Gastroesophageal sphincter (tissue), 3 donors: Measurements from ENCODE around the gene STX10.

Experiments
- CTCF ChIP-seq, 4 experiments: fragments of 200-600 bp in 2 of 4; fragments of 450-650 bp in 2 of 4; sonication (generic) in 1 of 4; IDR thresholded peaks; one replicate each; pipeline ENCODE4 v1.5.1; 2017 to 2019; ENCODE audit warnings: antibody characterized with exemption in 4 of 4, mild to moderate bottlenecking in 2 of 4, moderate library complexity in 2 of 4
- POLR2A ChIP-seq, 2 donors: fragments of 450-650 bp; IDR thresholded peaks; one replicate each; pipeline ENCODE4 v1.6.1; 2017; ENCODE audit warnings: antibody characterized with exemption in 2 of 2, mild to moderate bottlenecking in 2 of 2, moderate library complexity in 1 of 2
- POLR2AphosphoS5 ChIP-seq: sonication (generic); formaldehyde crosslinking; IDR thresholded peaks from one replicate; pipeline ENCODE4 v1.6.1; 2017; ENCODE audit warnings: antibody characterized with exemption

GRCh38 chr19:13190781-13191540 lies 40.8 kb upstream of the STX10 start:
- TF ChIP-seq POLR2AphosphoS5: no peak
- TF ChIP-seq CTCF (IDR thresholded peaks at IDR 0.05): no peak
- no peak for TF ChIP-seq POLR2A (IDR thresholded peaks at IDR 0.05)
